Ovary (tissue), 9 donors: ENCODE data around the gene LANCL3. TPM values are rescaled to one million over a fixed set of nuclear protein-coding genes. Genes with fewer than 3 reads are reported as not detected.
"Not testable (repeated sequence)": the region's sequence is repeated elsewhere in the genome, so short reads cannot be mapped to it uniquely, and the experiment has no call there.

Experiments
- DNase-seq, 5 donors: peaks; one replicate each; pipeline ENCODE4 v3.0.0-alpha.2; 2019 to 2020
- H3K27ac ChIP-seq, 2 donors: fragments of 200-600 bp; one replicate each; pipeline versions ENCODE4 v1.5.1 to v1.8.0; 2019 to 2022
- H3K27me3 ChIP-seq: fragments of 200-600 bp; one replicate; pipeline ENCODE4 v1.8.0; 2022
- H3K36me3 ChIP-seq: fragments of 200-600 bp; sonication (generic); one replicate; pipeline ENCODE4 v1.5.1; 2019
- H3K4me1 ChIP-seq: one replicate; pipeline ENCODE4 v1.8.1; 2013; ENCODE audit warnings: mild to moderate bottlenecking, moderate library complexity; ENCODE audit not compliant: insufficient read depth
- H3K4me3 ChIP-seq: fragments of 200-600 bp; sonication (generic); one replicate; pipeline ENCODE4 v1.5.1; 2017
- H3K9me3 ChIP-seq, 2 donors: fragments of 200-600 bp in 1 of 2; sonication (generic) in 1 of 2; one replicate each; pipeline versions ENCODE4 v1.5.1 to v1.8.1; 2013 to 2019; ENCODE audit warnings: mild to moderate bottlenecking in 1 of 2, moderate library complexity in 1 of 2
- CTCF ChIP-seq, 3 donors: fragments of 450-650 bp in 2 of 3; fragments of 200-600 bp in 1 of 3; IDR thresholded peaks; one replicate each; pipeline versions ENCODE4 v1.5.1 to v1.8.0; 2016 to 2022; ENCODE audit warnings: antibody characterized with exemption in 3 of 3, mild to moderate bottlenecking in 1 of 3
- EP300 ChIP-seq: sonication (generic); formaldehyde crosslinking; IDR thresholded peaks from one replicate; pipeline ENCODE4 v1.6.1; 2017; ENCODE audit warnings: antibody characterized with exemption
- POLR2A ChIP-seq: fragments of 450-650 bp; IDR thresholded peaks from one replicate; pipeline ENCODE4 v1.6.1; 2017; ENCODE audit warnings: antibody characterized with exemption, mild to moderate bottlenecking, moderate library complexity
- WGBS, 3 donors: extraction: QIAGEN DNeasy Blood & Tissue Kit in 1 of 3; methylation state at CpG; one replicate each; pipeline versions ENCODE4 v1.1.5 to v1.1.7; 2013 to 2017; 5-methylcytosine and 5-hydroxymethylcytosine counted together
- intact Hi-C, 4 donors: fragments of 100-400 bp; cut with DNase I; formaldehyde crosslinking; loops; one replicate each; pipeline versions ENCODE4 v1.11.0 to v1.15.1; 2022 to 2023
- polyA plus RNA-seq, 2 donors: library from polyadenylated mRNA; stranded (reverse); fragments of 200-250 nt in 1 of 2; fragments of 350-450 nt in 1 of 2; fragmentation: Illumina TruSeq in 1 of 2; extraction: RNeasy Lipid Tissue Mini Kit (QIAGEN cat#74804) in 1 of 2; gene quantifications; one replicate each; pipeline ENCODE4 v1.2.3, GENCODE V29; 2013 to 2014
- total RNA-seq, 7 donors: library from RNA; depleted of rRNA in 2 of 7; stranded (reverse); fragments of >200 nt in 2 of 7; fragmentation: NEBNext Ultra II Directional in 3 of 7; extraction: Animal tissue kit (Norgen Biotek cat#: 25700) in 3 of 7; gene quantifications; one replicate each; pipeline versions ENCODE4 v1.1.0 to v1.2.4, GENCODE V29; 2016 to 2023
- donor health status: DM: no; HTN: no; CAD: no; lungs with moderate emphysema.
- donor health status: DM: no; HTN: no; CAD: no.
- donor health status: Bipolar disorder and iron deficiency.
- donor health status: DM: yes; HTN: yes; CAD: no.
- donor health status: DM: no; HTN: no; CAD: no.
- donor health status: DM: yes; HTN: yes; CAD: no.

Gene LANCL3
- total and polyA plus RNA-seq, 9 donors: under 0.01 to 0.10 (median 0.04) TPM; not detected in 1

GRCh38 chrX:37641859-37642258 is 70.4 kb downstream of the LANCL3 start:
- H3K27ac ChIP-seq: no peak overlapping the region
- WGBS, 3 donors: 42 to 60% (median 52%) methylated on average over 3 of the region's 3 CpGs
- H3K4me1 ChIP-seq: no peaks in the 10 kb centered on the region
- intact Hi-C loops: no loop called here
- no peaks in the 10 kb centered on the region for H3K36me3 ChIP-seq
- no peak for DNase-seq
- no peaks in the 10 kb centered on the region for H3K9me3 ChIP-seq
- no peak for TF ChIP-seq EP300
- TF ChIP-seq POLR2A: no peak
- TF ChIP-seq CTCF (IDR thresholded peaks at IDR 0.05): no peak
- H3K27me3 ChIP-seq: no peaks in the 10 kb centered on the region
- no peak overlapping the region for H3K4me3 ChIP-seq

GRCh38 chrX:37644381-37645305 is 73.2 kb downstream of the LANCL3 start:
- Histone ChIP-seq H3K27ac (no peak overlapping the region), H3K36me3 (no peaks in the 10 kb centered on the region), H3K27me3 (no peaks in the 10 kb centered on the region), H3K4me1 (no peaks in the 10 kb centered on the region), H3K9me3 (no peaks in the 10 kb centered on the region), H3K4me3 (no peak overlapping the region)
- no peak for DNase-seq
- intact Hi-C loops: no loop called here
- no peak for TF ChIP-seq CTCF (IDR thresholded peaks at IDR 0.05)
- TF ChIP-seq EP300: no peak
- no peak for TF ChIP-seq POLR2A
- WGBS, 3 donors: 38 to 53% (median 50%) methylated on average over 6 of the region's 6 CpGs

GRCh38 chrX:37646254-37646653 is 74.8 kb downstream of the LANCL3 start:
- Histone ChIP-seq H3K4me1 (no peaks in the 10 kb centered on the region), H3K9me3 (no peaks in the 10 kb centered on the region), H3K36me3 (no peaks in the 10 kb centered on the region), H3K27ac (no peak overlapping the region), H3K4me3 (no peak overlapping the region), H3K27me3 (no peaks in the 10 kb centered on the region)
- no peak for DNase-seq
- intact Hi-C loops: no loop called here
- TF ChIP-seq POLR2A: no peak
- no peak for TF ChIP-seq EP300
- TF ChIP-seq CTCF (IDR thresholded peaks at IDR 0.05): no peak

GRCh38 chrX:37650879-37651278 is 79.4 kb downstream of the LANCL3 start:
- intact Hi-C loops, H3K4me1 ChIP-seq, H3K9me3 ChIP-seq, H3K4me3 ChIP-seq, H3K27me3 ChIP-seq, DNase-seq, H3K36me3 ChIP-seq, H3K27ac ChIP-seq: not testable (repeated sequence)
- WGBS, 3 donors: 75 to 86% (median 82%) methylated on average over 2 of the region's 2 CpGs

GRCh38 chrX:37651921-37652452 is 80.5 kb downstream of the LANCL3 start:
- no peaks in the 10 kb centered on the region for H3K36me3 ChIP-seq
- no peak for DNase-seq
- intact Hi-C loops: no loop called here
- no peak overlapping the region for H3K27ac ChIP-seq
- TF ChIP-seq CTCF (IDR thresholded peaks at IDR 0.05): no peak
- TF ChIP-seq EP300: no peak
- TF ChIP-seq POLR2A: no peak
- WGBS, 3 donors: 72 to 80% (median 74%) methylated on average over 1 of the region's 1 CpG
- no peaks in the 10 kb centered on the region for H3K9me3 ChIP-seq
- H3K4me3 ChIP-seq: no peak overlapping the region
- H3K27me3 ChIP-seq: no peaks in the 10 kb centered on the region
- H3K4me1 ChIP-seq: no peaks in the 10 kb centered on the region
